Activated CD4-positive, alpha-beta memory T cell treated with anti-CD3 and anti-CD28 coated beads for 36 hours (primary cell): ENCODE results near the gene RABIF. TPM values are rescaled to one million over a fixed set of nuclear protein-coding genes. Genes with fewer than 3 reads are reported as not detected.

Experiments used
- total RNA-seq, 2 experiments: library from RNA; stranded (reverse); gene quantifications; one replicate each; pipeline ENCODE4 v1.2.3, GENCODE V29; 2021

The RABIF gene
- total RNA-seq, 2 experiments from 2014 or later = 9.6 to 10.1 TPM

Other genes starting within 250 kb of the RABIF start
- not detected for gene SYT2, start 178.7 kb downstream of the RABIF start, total RNA-seq
- 10 to 100 TPM; 38.4 to 39.4 TPM for gene KDM5B, start 80.7 kb downstream of the RABIF start, total RNA-seq
- under 1 TPM; 0.76 to 0.77 TPM for gene PCAT6, start 78.2 kb downstream of the RABIF start, total RNA-seq
- 10 to 100 TPM; 35.5 to 38.3 TPM for gene KLHL12, start 38.1 kb upstream of the RABIF start, total RNA-seq
- 10 to 100 TPM; 75.2 to 76.6 TPM for gene ADIPOR1, start 69.2 kb upstream of the RABIF start, total RNA-seq
- 10 to 100 TPM; 15.4 to 17.7 TPM for gene CYB5R1, start 78.1 kb upstream of the RABIF start, total RNA-seq
- 10 to 100 TPM; 68.1 to 76.5 TPM for gene TMEM183A, start 118.2 kb upstream of the RABIF start, total RNA-seq
- 10 to 100 TPM; 16.7 to 21.4 TPM for gene PPFIA4, start 137.3 kb upstream of the RABIF start, total RNA-seq
- not detected for gene MYOG, start 196.9 kb upstream of the RABIF start, total RNA-seq
- not detected for gene ADORA1, start 238.6 kb upstream of the RABIF start, total RNA-seq